Glomerular endothelial cell (primary cell): ENCODE data around the gene HERPUD2. TPM values are rescaled to one million over a fixed set of nuclear protein-coding genes. Genes with fewer than 3 reads are reported as not detected.
"Not testable (repeated sequence)": the region's sequence is repeated elsewhere in the genome, so short reads cannot be mapped to it uniquely, and the experiment has no call there.

Experiments
- DNase-seq: peaks from one replicate; pipeline ENCODE4 v3.0.0-alpha.2; 2011; ENCODE audit warnings: low read depth, low spot score; ENCODE audit errors: extremely low read depth
- total RNA-seq: library from RNA; depleted of rRNA; stranded (reverse); fragments of >200 nt; gene quantifications from 2 replicates; pipeline ENCODE4 v1.2.3, GENCODE V29; 2015

HERPUD2 gene
- total RNA-seq, 1 donor from 2014 or later, result 37.0 TPM

- DNase-seq, result no peak
Observed at GRCh38 chr7:35716038-35716803, 21.3 kb upstream of the HERPUD2 start.

DNA sequence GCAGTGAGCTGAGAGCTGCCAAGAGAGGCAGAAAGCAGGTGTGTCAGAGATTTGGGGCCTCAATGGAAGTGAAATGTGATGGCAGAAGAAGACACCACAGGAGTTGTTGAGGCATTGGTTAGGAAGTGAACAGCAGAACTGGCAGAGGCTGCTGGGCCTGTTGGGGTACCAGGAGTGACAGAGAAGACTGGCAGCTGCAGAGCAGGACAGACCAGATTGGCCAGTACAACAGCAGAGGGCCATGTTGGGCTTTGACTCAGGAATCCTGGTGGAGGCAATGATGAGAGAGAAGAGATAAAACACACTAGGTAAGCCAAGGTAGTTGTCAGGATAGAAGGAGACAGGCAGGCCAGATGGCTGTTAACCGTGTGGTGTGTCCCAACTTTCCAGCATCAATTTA is 19.9 kb upstream of the HERPUD2 start:
- DNase-seq, result no peak

DNA sequence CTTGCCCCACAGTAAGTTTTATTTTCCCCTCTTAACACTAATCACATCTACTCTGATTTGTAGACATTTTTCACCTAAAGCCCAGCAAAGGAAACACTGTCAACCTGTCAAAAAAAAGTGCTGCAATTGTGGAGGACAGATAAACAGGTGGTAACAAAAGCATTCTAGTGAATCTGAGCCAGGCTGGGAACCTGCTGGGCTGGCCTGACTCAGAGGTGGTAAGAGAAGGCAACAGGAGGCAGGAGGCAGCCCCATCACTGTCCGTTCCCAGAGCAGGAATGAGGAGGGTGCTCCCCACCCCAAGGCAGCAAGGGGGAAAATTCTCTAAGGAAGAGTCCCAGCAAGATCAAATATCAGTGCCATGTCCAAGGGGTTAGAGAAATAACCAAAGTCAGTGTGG is 19.5 kb upstream of the HERPUD2 start:
- DNase-seq, result no peak

DNA sequence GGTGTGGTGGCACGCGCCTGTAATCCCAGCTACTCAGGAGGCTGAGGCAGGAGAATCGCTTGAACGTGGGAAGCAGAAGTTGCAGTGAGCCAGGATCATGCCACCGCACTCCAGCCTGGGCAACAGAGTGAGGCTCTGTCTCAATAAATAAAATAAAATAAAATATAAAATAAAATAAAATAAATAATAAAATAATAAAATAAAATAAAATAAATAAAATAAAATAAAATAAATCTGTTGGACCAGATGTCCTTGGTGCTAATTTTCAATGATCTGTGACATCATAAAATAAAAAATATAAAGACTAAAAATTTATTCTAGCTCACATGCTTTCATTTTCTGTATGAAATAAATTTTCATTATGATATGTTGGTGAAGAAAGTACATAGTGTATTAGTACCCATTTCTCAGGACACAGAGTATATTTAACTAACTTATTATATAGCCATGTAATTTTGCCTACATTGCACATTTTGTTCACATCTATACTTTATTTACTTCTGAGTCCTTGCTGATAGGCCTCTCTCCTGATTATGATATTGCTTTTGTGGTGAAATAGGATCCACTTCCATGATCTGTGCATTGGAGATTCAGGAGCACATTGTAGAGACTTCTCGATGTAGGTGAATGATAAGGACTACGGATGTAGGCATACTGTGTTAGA is 17.8 kb upstream of the HERPUD2 start:
- DNase-seq, result no peak

DNA sequence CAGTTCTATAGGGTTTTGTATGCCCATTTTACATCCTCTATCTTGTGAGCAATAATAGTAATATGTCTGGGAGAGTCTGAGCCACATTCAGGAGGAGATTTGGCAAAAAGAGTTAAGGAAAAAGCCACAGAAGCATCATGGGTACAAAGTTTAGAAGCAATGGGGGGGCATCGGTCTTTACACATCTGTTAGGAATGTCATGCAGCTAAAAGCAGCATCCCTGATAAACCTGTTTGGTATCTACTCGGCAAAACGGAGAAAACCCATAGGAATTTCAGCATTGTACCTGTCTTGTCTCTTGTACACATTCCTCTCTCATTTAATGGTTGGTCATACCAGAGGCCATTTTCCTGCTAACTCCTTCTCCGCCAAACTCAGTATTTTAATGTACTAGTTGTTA is 12.5 kb upstream of the HERPUD2 start:
- no peak for DNase-seq

GRCh38 chr7:35705932-35706461 is 11.1 kb upstream of the HERPUD2 start:
- DNase-seq, result no peak

DNA sequence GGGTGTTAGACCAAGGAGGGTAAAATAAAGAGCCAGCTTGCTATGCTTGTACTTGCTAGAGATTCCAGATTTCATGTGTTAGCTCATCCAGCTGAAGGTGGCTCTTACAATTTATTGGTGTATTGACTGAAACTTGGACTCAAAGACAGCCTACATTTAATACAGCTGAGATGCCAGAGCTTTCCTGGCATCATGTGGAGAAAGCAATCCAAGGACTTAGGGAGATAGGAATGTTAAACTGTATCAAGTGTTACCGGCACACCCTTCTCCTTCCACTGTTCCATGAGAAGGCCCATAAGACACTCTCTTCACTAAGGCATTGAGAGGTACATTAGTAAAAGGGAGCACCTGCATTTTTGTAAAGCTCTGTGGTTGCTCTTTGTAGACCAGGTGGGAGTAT is 9.3 kb upstream of the HERPUD2 start:
- DNase-seq, result no peak

GRCh38 chr7:35702541-35702940 is 7.6 kb upstream of the HERPUD2 start:
- DNase-seq, result no peak

- no peak for DNase-seq
Observed at GRCh38 chr7:35701287-35701900, 6.5 kb upstream of the HERPUD2 start.

- DNase-seq, result no peak
Observed at GRCh38 chr7:35700865-35701264, 5.9 kb upstream of the HERPUD2 start.

GRCh38 chr7:35700333-35700732 is 5.4 kb upstream of the HERPUD2 start:
- no peak for DNase-seq

GRCh38 chr7:35699796-35700305 is 4.9 kb upstream of the HERPUD2 start:
- no peak for DNase-seq

DNA sequence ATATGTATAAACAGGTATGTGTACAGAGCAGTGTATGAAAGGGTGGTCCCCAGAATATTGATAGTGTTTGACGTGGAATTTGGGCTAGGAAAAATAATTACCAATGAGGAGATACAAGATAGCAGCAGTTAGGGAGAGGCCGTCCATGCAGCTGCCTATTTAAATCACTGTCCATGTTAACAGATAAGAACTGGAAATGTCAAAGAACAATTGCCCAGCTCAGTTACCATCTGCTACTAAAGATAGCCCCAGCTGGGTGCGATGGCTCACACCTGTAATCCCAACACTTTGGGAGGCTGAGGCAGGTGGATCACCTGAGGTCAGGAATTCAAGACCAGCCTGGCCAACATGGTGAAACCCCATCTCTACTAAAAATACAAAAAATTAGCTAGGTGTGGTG is 3.4 kb upstream of the HERPUD2 start:
- not testable (repeated sequence) for DNase-seq

- no peak for DNase-seq
Observed at GRCh38 chr7:35697414-35698175, 2.7 kb upstream of the HERPUD2 start.

- DNase-seq, result no peak
Observed at GRCh38 chr7:35695987-35696386, 1.1 kb upstream of the HERPUD2 start.

- DNase-seq, result no peak
Observed at GRCh38 chr7:35695473-35695850, 527 bp upstream of the HERPUD2 start.

DNA sequence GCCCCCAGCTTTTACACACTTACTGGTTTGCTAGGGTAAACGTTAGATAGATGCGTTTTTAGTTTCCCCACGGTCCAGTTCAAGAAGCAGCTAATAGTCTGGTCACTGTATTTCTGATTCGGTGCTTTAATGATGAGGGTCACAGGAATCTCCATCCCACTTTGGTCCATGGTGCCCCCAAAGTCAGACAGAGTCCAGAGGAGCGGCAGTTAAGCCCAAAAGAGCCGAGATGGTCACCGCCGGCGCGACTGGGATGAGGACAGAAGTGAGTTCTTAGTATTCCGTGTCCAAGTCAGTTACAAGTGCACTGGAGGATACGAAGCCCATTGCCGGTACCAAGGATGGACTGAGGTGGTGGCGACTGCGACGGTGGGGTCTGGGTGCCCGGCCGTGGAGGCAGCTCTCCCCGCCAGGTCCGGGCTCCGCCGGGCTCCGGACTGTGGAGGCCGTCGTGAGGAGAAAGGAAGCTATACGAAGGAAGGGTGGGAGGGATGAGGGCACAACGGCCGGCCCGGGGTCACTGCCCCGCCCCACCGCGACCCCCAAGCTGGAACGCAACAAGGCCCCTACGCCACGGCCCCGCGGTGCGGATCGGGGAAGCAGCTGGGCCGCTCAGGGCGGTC is 663 bp downstream of the HERPUD2 start:
- no peak for DNase-seq

DNA sequence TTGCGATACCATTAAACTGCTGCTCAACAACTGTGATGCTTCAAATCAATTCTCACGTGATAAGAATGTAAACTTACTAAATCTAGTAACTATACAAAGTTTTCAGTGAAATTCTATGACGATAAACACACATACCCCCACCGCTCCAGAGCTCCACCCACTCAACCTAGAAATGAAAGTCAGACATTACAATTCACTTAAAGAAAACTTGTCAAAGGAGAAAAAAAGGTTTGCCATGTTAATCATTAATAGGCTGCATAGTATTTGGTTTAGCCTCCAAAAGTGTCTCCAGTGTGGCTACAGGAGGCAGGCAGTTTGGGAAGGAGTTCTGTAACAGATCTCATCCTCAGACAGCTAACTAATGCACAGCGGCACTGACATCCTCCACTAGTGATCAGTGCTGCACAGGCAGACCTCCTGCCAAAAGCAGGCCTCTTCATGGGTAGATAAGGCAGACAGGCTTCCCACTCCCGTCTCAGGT is 3.1 kb downstream of the HERPUD2 start:
- no peak for DNase-seq

DNA sequence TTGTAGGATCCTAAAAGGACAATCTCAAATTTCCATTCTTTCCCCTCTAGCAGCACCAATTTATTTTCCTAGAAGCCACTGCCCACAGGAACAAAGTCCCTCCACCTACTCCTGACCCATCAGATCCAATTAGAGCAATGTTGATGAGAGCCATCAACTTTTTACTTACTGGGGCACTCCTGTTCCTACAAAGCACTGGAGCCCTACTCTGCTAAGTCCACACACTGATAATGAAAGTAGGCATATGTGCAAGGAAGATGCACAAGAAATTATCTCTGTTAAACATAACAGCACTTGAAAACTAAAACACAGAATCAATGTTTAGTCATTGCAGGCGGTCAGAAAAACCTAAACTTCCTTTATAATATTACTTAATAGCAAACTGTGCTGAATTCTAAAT is 3.6 kb downstream of the HERPUD2 start:
- DNase-seq, result no peak

- DNase-seq, result not testable (repeated sequence)
Observed at GRCh38 chr7:35690614-35691013, 4.3 kb downstream of the HERPUD2 start.
